NCI-H2227 (cell line): ENCODE data around the gene BBS5.

Experiments used
- DNase-seq: peaks from one replicate; lab custom pipeline; 2025; ENCODE audit not compliant: unreplicated experiment; lab: John Stamatoyannopoulos, UW

Gene BBS5

GRCh38 chr2:169540146-169540545 lies 60.9 kb downstream of the BBS5 start:
- DNase-seq: no peak

GRCh38 chr2:169542433-169542832 lies 63.1 kb downstream of the BBS5 start:
- no peak for DNase-seq

- DNase-seq: no peak
Observed at GRCh38 chr2:169546756-169547155, 67.5 kb downstream of the BBS5 start.
